ENCODE results near the gene CASP6.

The CASP6 gene

GRCh38 chr4:109671350-109671749 is 31.9 kb downstream of the CASP6 start:
- no peak for DNase-seq (ENCODE audit: low read depth)

DNA sequence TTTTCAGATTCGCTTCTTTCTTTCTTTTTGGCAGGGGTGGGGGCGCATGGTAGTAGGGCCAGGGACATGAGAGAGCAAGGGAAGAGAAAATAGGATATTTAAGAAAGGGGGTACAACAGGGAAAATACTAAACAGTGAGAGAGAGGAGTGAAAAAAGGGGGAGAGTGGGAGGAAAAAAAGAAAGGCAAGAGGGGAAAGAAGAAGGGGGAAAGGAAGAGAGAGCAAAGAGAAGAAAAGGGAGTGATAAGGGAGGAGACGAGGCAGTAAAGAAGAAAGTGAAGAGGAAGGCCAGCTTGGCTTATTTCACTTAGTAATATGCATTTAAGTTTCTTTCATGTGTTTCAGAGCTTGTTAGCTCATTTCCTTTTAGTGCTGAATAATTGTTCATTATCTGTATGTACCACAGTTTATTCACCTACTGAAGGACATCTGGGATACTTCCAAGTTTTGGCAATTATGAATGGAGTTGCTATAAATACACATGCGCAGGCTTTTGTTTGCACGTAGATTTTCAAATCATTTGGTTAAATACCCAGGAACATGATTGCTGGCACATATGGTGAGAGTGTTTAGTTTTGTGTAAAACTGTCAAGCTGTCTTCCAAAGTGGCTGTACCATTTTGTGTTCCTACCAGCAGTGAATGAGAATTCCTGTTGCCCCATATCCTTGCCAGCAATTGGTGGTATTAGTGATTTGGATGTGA is 37.3 kb downstream of the CASP6 start:
- no peak for DNase-seq (ENCODE audit: low read depth)

DNA sequence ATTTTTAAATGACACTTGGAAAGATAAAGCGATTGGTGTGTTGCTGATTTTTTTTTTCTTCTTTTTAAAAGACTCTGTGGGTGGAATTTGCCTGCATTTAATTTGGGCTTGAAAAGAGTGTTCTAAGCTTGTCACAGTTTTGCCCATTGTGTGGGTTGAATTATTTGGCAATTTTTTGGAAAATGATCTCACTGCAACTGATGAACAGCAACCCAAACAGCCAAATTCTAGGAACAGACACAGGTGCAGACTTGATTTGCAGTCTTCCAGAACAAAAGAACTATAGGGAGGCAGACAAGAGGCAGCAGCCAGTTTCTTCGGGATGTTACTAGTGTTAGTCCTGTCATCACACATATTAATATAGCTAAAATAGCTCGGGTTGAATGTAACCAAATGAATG is 40.5 kb downstream of the CASP6 start:
- no peak for DNase-seq (ENCODE audit: low read depth)

GRCh38 chr4:109662116-109662515 is 41.1 kb downstream of the CASP6 start:
- no peak for DNase-seq (ENCODE audit: low read depth)

DNA sequence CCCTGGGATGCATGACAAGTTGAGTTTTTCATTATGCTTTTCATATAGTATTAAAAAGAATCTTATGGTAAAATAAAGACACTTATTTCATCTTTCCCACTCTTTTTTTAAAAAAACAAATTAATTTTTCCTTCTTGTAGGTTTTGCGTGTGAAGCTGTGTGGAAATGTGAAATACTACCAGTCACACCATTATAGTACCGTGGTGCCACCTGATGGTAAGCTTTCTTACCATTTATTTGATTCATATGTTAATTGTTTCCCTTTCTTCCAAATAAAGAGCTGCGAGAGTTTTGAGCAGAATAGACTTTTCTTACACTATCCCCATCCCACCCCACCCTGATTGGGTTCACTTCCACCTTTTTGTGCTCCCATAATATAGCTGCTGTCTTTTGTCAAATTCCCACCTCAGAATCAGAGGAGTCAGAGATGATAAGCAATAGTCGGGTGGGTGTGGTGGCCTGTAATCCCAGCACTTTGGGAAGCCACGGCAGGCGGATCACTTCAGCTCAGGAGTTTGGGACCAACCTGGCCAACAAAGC is 44.3 kb downstream of the CASP6 start:
- DNase-seq (ENCODE audit: low read depth): no peak

GRCh38 chr4:109657854-109658418 is 45.3 kb downstream of the CASP6 start:
- no peak for DNase-seq (ENCODE audit: low read depth)

DNA sequence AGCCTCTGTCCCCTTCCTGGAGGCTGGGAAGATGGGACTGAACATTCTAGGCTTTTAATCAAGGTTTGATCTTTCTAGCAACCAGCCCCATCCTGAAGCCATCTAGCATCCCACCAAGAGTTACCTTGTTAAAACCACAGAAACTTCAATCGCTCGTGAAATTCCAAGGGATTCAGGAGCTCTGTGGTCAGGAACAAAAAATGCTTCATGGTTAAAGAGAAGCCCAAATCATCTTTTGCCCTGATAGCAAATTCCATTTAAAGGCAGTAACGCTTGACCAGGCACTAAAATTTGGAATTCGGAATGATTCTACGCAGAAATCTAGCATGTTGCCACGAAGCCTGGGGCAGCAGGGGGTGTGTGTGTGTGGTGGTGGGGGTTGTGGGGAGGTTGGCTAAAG is 47.8 kb downstream of the CASP6 start:
- no peak for DNase-seq (ENCODE audit: low read depth)

- DNase-seq (ENCODE audit: low read depth): no peak
Measured at GRCh38 chr4:109649872-109650271, 53.4 kb downstream of the CASP6 start.

DNA sequence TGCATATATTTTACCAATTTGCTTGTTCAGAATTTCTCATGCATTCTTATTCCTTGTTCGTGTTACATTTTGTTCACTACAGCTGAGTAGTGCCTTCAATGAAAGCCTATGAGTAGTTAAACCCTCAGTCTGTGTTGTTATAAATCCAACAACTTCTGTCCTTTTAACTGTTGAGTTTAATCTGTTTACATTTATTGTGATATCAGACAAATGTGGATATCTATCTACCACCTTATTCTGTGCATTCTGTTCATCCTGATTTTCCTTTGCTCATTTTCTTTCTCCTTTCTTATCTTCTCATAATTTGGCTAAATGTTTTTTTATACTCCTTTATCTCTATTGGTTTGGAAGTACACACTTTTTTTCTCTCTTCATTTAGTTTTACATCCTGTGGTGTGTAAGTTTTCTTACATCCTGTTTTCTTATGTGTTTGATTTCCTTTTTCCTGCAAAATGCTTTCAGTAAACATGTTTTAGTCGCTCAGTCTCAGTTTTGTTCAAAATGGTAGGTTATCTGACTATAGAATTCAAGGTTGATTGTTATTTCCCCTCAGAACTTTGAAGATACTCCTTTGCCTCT is 54.2 kb downstream of the CASP6 start:
- DNase-seq (ENCODE audit: low read depth): no peak

DNA sequence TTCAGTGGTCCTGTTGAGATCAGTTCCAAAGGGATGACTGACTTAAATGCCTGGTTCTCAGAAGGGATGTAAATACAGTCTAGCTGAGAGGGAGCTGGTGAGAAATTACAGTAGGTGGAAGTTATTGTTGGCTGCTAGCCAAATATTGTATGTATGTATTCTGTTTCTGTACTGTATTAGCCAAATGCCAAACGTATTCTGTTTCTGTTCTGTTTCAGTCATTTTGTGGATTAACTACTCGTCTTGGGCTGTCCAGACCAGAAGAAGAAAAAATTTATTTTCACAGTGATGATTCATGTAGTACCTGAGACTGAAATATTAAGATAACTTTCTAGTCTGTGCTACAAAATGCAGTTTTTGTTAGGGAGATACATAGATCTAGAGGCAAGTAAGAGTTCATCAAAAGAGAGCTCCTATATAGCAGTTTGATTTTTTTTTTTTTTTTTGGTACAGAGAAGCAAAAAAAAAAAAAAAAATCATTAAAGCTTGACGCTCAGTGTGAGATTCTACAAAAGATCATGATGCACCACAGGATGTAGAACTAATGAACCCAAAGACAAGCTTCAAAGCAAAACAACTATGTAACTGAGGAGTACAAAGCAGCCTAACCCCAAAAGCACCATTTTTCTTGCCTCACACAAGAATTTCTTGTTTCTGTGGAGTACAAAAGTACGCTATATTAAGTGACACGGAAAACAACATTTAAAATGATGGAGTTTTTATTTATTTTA is 54.8 kb downstream of the CASP6 start:
- DNase-seq (ENCODE audit: low read depth): no peak

GRCh38 chr4:109645874-109646710 is 57.2 kb downstream of the CASP6 start:
- DNase-seq (ENCODE audit: low read depth): no peak

- DNase-seq (ENCODE audit: low read depth): no peak
Measured at GRCh38 chr4:109640644-109641043, 62.6 kb downstream of the CASP6 start.

Measured in activated T-helper 9 cell treated with anti-CD3 and anti-CD28 coated beads, Interleukin-2, amount 50 U/mL, for 16 hours (primary cell).